HepG2 (cell line): ENCODE data around the gene MAP3K3. TPM values are rescaled to one million over a fixed set of nuclear protein-coding genes. Genes with fewer than 3 reads are reported as not detected.

Experiments
- CTCF ChIP-seq: sonication (generic); formaldehyde crosslinking; IDR thresholded peaks from 2 replicates; pipeline ENCODE4 v1.5.0; 2020; ENCODE audit warnings: mild to moderate bottlenecking, missing genetic modification reagents, moderate library complexity
- FOXK2 ChIP-seq: fragments of 450-650 bp; IDR thresholded peaks from 2 replicates; pipeline ENCODE4 v1.6.1; 2016
- FOXP1 ChIP-seq, 2 experiments: fragments of 450-650 bp in 1 of 2; IDR thresholded peaks; 2 replicates each; pipeline ENCODE4 v1.6.1; 2017 to 2018; ENCODE audit warnings: antibody characterized with exemption in 1 of 2
- HMGA1 ChIP-seq: sonication (generic); formaldehyde crosslinking; conservative IDR thresholded peaks from 2 replicates; pipeline ENCODE4 v1.4.0; 2020; ENCODE audit warnings: missing genetic modification reagents
- HNRNPK ChIP-seq: fragments of 200-400 bp; formaldehyde crosslinking; IDR thresholded peaks from 2 replicates; pipeline ENCODE4 v1.6.1; 2018; ENCODE audit warnings: low read length, low read depth, moderate library complexity, mild to moderate bottlenecking; ENCODE audit not compliant: poor library complexity, severe bottlenecking
- IKZF5 ChIP-seq: IDR thresholded peaks from 2 replicates; pipeline ENCODE4 v1.6.1; 2018; ENCODE audit warnings: missing genetic modification reagents, mild to moderate bottlenecking, missing compliant biosample characterization
- IRF2 ChIP-seq: IDR thresholded peaks from 2 replicates; pipeline ENCODE4 v1.6.1; 2018; ENCODE audit warnings: missing genetic modification reagents, missing compliant biosample characterization
- SNAPC5 ChIP-seq: sonication (generic); formaldehyde crosslinking; IDR thresholded peaks from 2 replicates; pipeline ENCODE4 v1.8.1; 2023; ENCODE audit warnings: mild to moderate bottlenecking, missing genetic modification reagents, borderline replicate concordance
- TARDBP ChIP-seq: sonication (generic); formaldehyde crosslinking; IDR thresholded peaks from 2 replicates; pipeline ENCODE4 v1.8.0; 2022; ENCODE audit warnings: mild to moderate bottlenecking, missing genetic modification reagents
- ZBTB39 ChIP-seq: sonication (generic); formaldehyde crosslinking; IDR thresholded peaks from 2 replicates; pipeline ENCODE4 v1.5.0; 2020; ENCODE audit warnings: missing genetic modification reagents
- ZBTB44 ChIP-seq: sonication (generic); formaldehyde crosslinking; IDR thresholded peaks from 2 replicates; pipeline ENCODE4 v1.4.0; 2020; ENCODE audit warnings: missing genetic modification reagents
- ZC3H4 ChIP-seq: sonication (generic); formaldehyde crosslinking; IDR thresholded peaks from 2 replicates; pipeline ENCODE4 v1.4.0; 2020; ENCODE audit warnings: missing genetic modification reagents, borderline replicate concordance
- ZNF30 ChIP-seq: sonication (generic); formaldehyde crosslinking; IDR thresholded peaks from 2 replicates; pipeline ENCODE4 v1.5.0; 2020; ENCODE audit warnings: mild to moderate bottlenecking, missing genetic modification reagents
- ZNF337 ChIP-seq: sonication (generic); formaldehyde crosslinking; IDR thresholded peaks from 2 replicates; pipeline ENCODE4 v1.5.1; 2020; ENCODE audit warnings: missing genetic modification reagents, low read depth, mild to moderate bottlenecking, borderline replicate concordance
- ZNF501 ChIP-seq: sonication (generic); formaldehyde crosslinking; IDR thresholded peaks from 2 replicates; pipeline ENCODE4 v1.5.1; 2020; ENCODE audit warnings: mild to moderate bottlenecking, moderate library complexity, missing genetic modification reagents
- ZNF512B ChIP-seq: sonication (generic); formaldehyde crosslinking; IDR thresholded peaks from 2 replicates; pipeline ENCODE4 v1.5.1; 2020; ENCODE audit warnings: missing genetic modification reagents, mild to moderate bottlenecking, borderline replicate concordance
- ZNF619 ChIP-seq: sonication (generic); formaldehyde crosslinking; IDR thresholded peaks from 2 replicates; pipeline ENCODE4 v1.4.0; 2020; ENCODE audit warnings: mild to moderate bottlenecking, missing genetic modification reagents
- ZNF629 ChIP-seq: sonication (generic); formaldehyde crosslinking; conservative IDR thresholded peaks from 2 replicates; pipeline ENCODE4 v1.5.0; 2020; ENCODE audit warnings: missing genetic modification reagents
- polyA plus RNA-seq, 8 experiments: library from polyadenylated mRNA; depleted of rRNA in 3 of 8; stranded (reverse) in 7 of 8; unstranded in 1 of 8; fragments of >200 nt; fragmentation: Illumina TruSeq in 4 of 8; extraction: Trizol in 4 of 8; gene quantifications; 2 replicates each; pipeline versions ENCODE4 v1.2.1 to v1.2.3, GENCODE V29; 2011 to 2016; ENCODE audit warnings: low read depth in 4 of 8, missing spikeins in 1 of 8, mixed read lengths in 1 of 8; ENCODE audit not compliant: insufficient read depth in 1 of 8
- total RNA-seq, 5 experiments: library from RNA; depleted of rRNA; stranded (reverse); fragments of >200 nt; fragmentation: Illumina TruSeq; extraction: Trizol; gene quantifications; 2 replicates each; pipeline ENCODE4 v1.2.3, GENCODE V29; 2016; ENCODE audit warnings: low read depth in 1 of 5

MAP3K3 gene
- total and polyA plus RNA-seq, 2 of the 13 experiments (the other 11 are each of a cell fraction or from before 2014, with no cell fraction given), result 17.7 to 21.8 TPM

- TF ChIP-seq ZNF512B (CRISPR knock-in tag), result no peak
- no peak for TF ChIP-seq HMGA1 (CRISPR knock-in tag)
- 0 out of 2 replicates have a peak, but pooled peaks have one; percentile 77 for TF ChIP-seq ZNF337 (CRISPR knock-in tag)
- TF ChIP-seq ZNF619 (CRISPR knock-in tag), result no peak; the same call in 1 of the 2 replicates
- TF ChIP-seq ZNF501 (CRISPR knock-in tag), result peak; percentile 73; the same call in 1 of the 2 replicates
- TF ChIP-seq FOXP1 (IDR thresholded peaks at IDR 0.05), result peak; percentile 87
- peak; percentile 92 for TF ChIP-seq FOXP1 (CRISPR knock-in tag; IDR thresholded peaks at IDR 0.05)
- TF ChIP-seq ZNF629 (CRISPR knock-in tag), result peak; percentile 25; the same call in 1 of the 2 replicates
- TF ChIP-seq ZBTB39 (CRISPR knock-in tag), result 0 out of 2 replicates have a peak, but pooled peaks have one; percentile 87
- TF ChIP-seq ZC3H4, result no peak
- TF ChIP-seq TARDBP, result peak; percentile 94
- no peak; the same call in 1 of the 2 replicates for TF ChIP-seq CTCF (CRISPR knock-in tag)
- peak; percentile 75 for TF ChIP-seq IKZF5 (CRISPR knock-in tag)
- TF ChIP-seq FOXK2, result peak; percentile 96
- peak; percentile 82; the same call in 1 of the 2 replicates for TF ChIP-seq IRF2
- no peak for TF ChIP-seq ZBTB44 (CRISPR knock-in tag)
- TF ChIP-seq SNAPC5, result no peak
- TF ChIP-seq ZNF30 (CRISPR knock-in tag), result no peak
- no peak for TF ChIP-seq HNRNPK
These were observed 44.0 kb upstream of the MAP3K3 start (continued) for GRCh38 chr17:63578027-63578768.
